Smooth muscle cell (in vitro differentiated cells): Measurements from ENCODE around the gene C1orf159. TPM values are rescaled to one million over a fixed set of nuclear protein-coding genes. Genes with fewer than 3 reads are reported as not detected.

ENCODE experiments used
- DNase-seq: peaks from one replicate; lab custom pipeline; 2025; ENCODE audit not compliant: unreplicated experiment; lab: John Stamatoyannopoulos, UW
- H2AFZ ChIP-seq: fragments of 200-600 bp; sonication (generic); 2 replicates; pipeline ENCODE4 v1.6.0; 2016; ENCODE audit warnings: antibody characterized with exemption, low read depth, mild to moderate bottlenecking
- H3F3A ChIP-seq: fragments of 200-600 bp; sonication (generic); 2 replicates; pipeline ENCODE4 v1.6.0; 2017; ENCODE audit warnings: antibody characterized with exemption, low read depth
- H3K27ac ChIP-seq: fragments of 200-600 bp; sonication (generic); 2 replicates; pipeline ENCODE4 v1.5.1; 2016; ENCODE audit warnings: low read depth, mild to moderate bottlenecking
- H3K27me3 ChIP-seq: fragments of 200-600 bp; sonication (generic); 2 replicates; pipeline ENCODE4 v1.6.1; 2016; ENCODE audit warnings: low read depth, mild to moderate bottlenecking
- H3K36me3 ChIP-seq: fragments of 200-600 bp; sonication (generic); 2 replicates; pipeline ENCODE4 v1.5.1; 2016; ENCODE audit warnings: low read depth
- H3K4me1 ChIP-seq: fragments of 200-600 bp; sonication (generic); 2 replicates; pipeline ENCODE4 v1.5.1; 2016; ENCODE audit warnings: low read depth
- H3K4me2 ChIP-seq: fragments of 200-600 bp; sonication (generic); 2 replicates; pipeline ENCODE4 v1.6.0; 2016; ENCODE audit warnings: mild to moderate bottlenecking
- H3K4me3 ChIP-seq: fragments of 200-600 bp; sonication (generic); 2 replicates; pipeline ENCODE4 v1.5.1; 2016; ENCODE audit warnings: mild to moderate bottlenecking
- H3K79me2 ChIP-seq: fragments of 200-600 bp; sonication (generic); 2 replicates; pipeline ENCODE4 v1.6.0; 2016; ENCODE audit warnings: low read depth, mild to moderate bottlenecking
- H3K9ac ChIP-seq: fragments of 200-600 bp; sonication (generic); 2 replicates; pipeline ENCODE4 v1.6.0; 2016; ENCODE audit warnings: low read depth
- H3K9me3 ChIP-seq: fragments of 200-600 bp; sonication (generic); replicated peaks from 2 replicates; pipeline ENCODE4 v1.5.1; 2016; ENCODE audit warnings: low read depth
- H4K20me1 ChIP-seq: fragments of 200-600 bp; sonication (generic); 2 replicates; pipeline ENCODE4 v1.6.0; 2016; ENCODE audit warnings: low read depth
- WGBS: methylation state at CpG from one replicate; pipeline ENCODE4 v1.1.7; 2016; ENCODE audit warnings: low lambda C conversion rate; 5-methylcytosine and 5-hydroxymethylcytosine counted together
- polyA plus RNA-seq: library from polyadenylated mRNA; unstranded; fragments of >200 nt; fragmentation: Nextera tagmentation; extraction: Ambion mirVana; gene quantifications from 2 replicates; pipeline ENCODE4 v1.2.1, GENCODE V29; 2016
- total RNA-seq: library from RNA; depleted of rRNA; stranded (reverse); fragments of >200 nt; gene quantifications from 2 replicates; pipeline ENCODE4 v1.2.3, GENCODE V29; 2014
- TF ChIP-seq, protein P1 (sequence below): fragments of 200-600 bp; sonication (generic); IDR thresholded peaks from 2 replicates; pipeline ENCODE4 v1.5.1; 2017; ENCODE audit warnings: borderline replicate concordance, mild to moderate bottlenecking, antibody characterized with exemption; ENCODE audit not compliant: insufficient read depth, poor library complexity, severe bottlenecking

C1orf159 gene
- total and polyA plus RNA-seq, 2 experiments from 2014 or later: 20.2 to 24.5 TPM

DNA sequence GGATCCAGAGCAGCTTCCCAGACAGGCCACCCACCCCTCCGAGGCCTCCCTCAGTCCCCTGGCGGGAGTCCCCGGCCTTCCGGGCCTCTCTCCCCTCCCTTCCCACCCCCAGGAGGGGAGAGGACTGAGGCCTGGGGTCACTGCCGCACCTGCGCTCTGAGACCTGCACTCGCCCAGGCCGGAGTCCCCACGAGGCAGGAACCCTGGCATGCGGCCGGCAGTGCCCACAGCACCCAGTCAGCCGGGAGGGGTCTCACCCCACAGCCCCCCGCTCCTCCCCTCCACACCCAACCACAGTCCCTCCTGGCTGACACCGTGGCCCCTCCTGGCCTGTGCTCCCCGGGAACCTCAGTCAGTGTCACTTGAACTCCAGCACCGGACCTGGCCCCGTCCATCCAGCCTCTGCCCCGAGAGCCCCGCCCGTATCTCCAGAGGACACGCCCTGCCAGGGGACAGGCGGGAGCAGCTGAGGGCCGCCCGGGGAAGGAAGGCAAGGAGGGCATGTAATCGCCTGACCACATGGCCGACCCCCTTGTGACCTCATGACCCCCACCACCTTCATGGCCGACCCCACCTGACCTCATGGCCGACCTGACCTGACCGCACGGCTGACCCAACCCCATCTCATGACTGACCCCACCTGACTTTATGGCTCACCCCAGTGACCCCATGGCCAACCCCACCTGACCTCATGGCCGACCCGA is 29.1 kb upstream of the C1orf159 start:
- no peaks in the 10 kb centered on the region for H3K4me1 ChIP-seq
- DNase-seq: no peak
- H3K79me2 ChIP-seq: no peaks in the 10 kb centered on the region
- TF ChIP-seq, protein P1, sequence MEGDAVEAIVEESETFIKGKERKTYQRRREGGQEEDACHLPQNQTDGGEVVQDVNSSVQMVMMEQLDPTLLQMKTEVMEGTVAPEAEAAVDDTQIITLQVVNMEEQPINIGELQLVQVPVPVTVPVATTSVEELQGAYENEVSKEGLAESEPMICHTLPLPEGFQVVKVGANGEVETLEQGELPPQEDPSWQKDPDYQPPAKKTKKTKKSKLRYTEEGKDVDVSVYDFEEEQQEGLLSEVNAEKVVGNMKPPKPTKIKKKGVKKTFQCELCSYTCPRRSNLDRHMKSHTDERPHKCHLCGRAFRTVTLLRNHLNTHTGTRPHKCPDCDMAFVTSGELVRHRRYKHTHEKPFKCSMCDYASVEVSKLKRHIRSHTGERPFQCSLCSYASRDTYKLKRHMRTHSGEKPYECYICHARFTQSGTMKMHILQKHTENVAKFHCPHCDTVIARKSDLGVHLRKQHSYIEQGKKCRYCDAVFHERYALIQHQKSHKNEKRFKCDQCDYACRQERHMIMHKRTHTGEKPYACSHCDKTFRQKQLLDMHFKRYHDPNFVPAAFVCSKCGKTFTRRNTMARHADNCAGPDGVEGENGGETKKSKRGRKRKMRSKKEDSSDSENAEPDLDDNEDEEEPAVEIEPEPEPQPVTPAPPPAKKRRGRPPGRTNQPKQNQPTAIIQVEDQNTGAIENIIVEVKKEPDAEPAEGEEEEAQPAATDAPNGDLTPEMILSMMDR: no peak
- H3K4me2 ChIP-seq: no peak overlapping the region
- H3F3A ChIP-seq: no peaks in the 10 kb centered on the region
- no peaks in the 10 kb centered on the region for H3K27me3 ChIP-seq
- H3K27ac ChIP-seq: no peak overlapping the region
- H2AFZ ChIP-seq: no peak overlapping the region
- no peaks in the 10 kb centered on the region for H3K9me3 ChIP-seq
- H3K36me3 ChIP-seq: no peaks in the 10 kb centered on the region
- 88% methylated on average over 4 of the region's 32 CpGs for WGBS
- H3K9ac ChIP-seq: no peak overlapping the region
- H3K4me3 ChIP-seq: no peak overlapping the region
- H4K20me1 ChIP-seq: no peaks in the 10 kb centered on the region

DNA sequence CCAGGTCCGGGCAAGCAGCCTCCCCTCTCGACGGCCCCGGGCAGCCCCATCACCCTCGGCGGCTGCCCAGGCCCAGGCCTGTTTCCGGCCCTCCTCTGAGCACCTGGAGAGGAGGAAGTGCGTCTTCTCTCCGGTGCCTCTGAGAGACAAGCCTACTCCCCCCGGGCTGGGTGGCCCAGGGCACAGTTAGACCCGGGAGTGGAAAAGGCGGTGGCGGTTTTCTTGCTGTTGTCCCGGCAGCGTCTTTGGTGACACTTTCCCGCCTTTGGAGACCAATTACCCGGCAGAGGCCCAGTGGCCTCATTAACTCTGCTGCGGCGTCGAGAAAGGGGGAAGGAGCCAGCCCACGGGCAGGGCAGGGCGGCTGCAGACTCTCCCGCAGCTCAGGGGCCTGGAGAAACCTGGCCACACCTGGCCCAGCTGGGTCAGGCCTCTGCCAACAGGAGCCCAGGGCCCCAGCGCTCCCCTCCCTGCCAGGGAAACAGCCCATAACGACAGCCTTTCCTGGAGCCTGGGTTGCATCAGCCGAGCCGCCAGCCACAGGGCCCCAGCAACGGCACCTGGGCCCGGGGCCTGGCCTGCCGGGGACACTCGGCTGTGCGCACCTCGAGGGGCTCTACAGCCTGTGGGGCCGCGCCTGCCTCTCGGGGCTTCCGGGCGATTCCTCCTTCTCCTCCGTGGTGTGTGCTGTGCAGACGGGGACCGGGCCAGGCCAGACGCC is 28.4 kb upstream of the C1orf159 start:
- TF ChIP-seq, protein P1: no peak
- H3K9ac ChIP-seq: no peak overlapping the region
- H3K4me1 ChIP-seq: no peaks in the 10 kb centered on the region
- WGBS: 71% methylated on average over 40 of the region's 42 CpGs
- no peak overlapping the region for H2AFZ ChIP-seq
- H3K9me3 ChIP-seq: no peaks in the 10 kb centered on the region
- H3K27me3 ChIP-seq: no peaks in the 10 kb centered on the region
- no peaks in the 10 kb centered on the region for H4K20me1 ChIP-seq
- H3K79me2 ChIP-seq: no peaks in the 10 kb centered on the region
- no peak overlapping the region for H3K4me2 ChIP-seq
- H3K27ac ChIP-seq: no peak overlapping the region
- H3K36me3 ChIP-seq: no peaks in the 10 kb centered on the region
- no peak for DNase-seq
- no peaks in the 10 kb centered on the region for H3F3A ChIP-seq
- H3K4me3 ChIP-seq: no peak overlapping the region

DNA sequence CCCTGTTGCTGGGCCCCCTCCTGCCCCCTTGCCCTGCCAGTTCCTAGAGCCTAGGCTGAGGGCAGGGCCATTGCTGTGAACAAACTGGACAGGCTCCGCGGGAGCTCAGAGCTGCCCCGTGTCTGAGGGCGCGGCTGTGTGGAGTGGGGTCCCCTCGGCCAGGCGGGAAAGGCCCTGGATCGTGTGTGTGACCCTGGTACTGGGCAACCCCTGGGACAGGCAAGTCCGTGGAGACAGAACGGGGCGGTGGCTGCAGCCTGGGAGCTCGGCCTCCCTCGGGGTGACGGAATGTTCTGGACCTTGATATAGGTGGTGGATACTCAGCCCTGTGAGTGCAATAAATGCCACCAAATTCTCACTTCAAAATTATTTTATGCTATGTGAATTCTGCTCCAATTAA is 27.7 kb upstream of the C1orf159 start:
- H3K27me3 ChIP-seq: no peaks in the 10 kb centered on the region
- no peaks in the 10 kb centered on the region for H3K79me2 ChIP-seq
- 97% methylated on average over 14 of the region's 14 CpGs for WGBS
- H3K4me2 ChIP-seq: no peak overlapping the region
- no peak for DNase-seq
- H3K9ac ChIP-seq: no peak overlapping the region
- no peaks in the 10 kb centered on the region for H3K4me1 ChIP-seq
- no peaks in the 10 kb centered on the region for H4K20me1 ChIP-seq
- TF ChIP-seq, protein P1: no peak
- no peaks in the 10 kb centered on the region for H3F3A ChIP-seq
- H3K27ac ChIP-seq: no peak overlapping the region
- H3K9me3 ChIP-seq: no peaks in the 10 kb centered on the region
- no peak overlapping the region for H3K4me3 ChIP-seq
- no peak overlapping the region for H2AFZ ChIP-seq
- no peaks in the 10 kb centered on the region for H3K36me3 ChIP-seq
